Measurements from ENCODE around the gene PTPN14. TPM values are rescaled to one million over a fixed set of nuclear protein-coding genes. Genes with fewer than 3 reads are reported as not detected.

PTPN14 gene
- total RNA-seq, 1 experiment from 2014 or later, result 88.4 TPM

DNA sequence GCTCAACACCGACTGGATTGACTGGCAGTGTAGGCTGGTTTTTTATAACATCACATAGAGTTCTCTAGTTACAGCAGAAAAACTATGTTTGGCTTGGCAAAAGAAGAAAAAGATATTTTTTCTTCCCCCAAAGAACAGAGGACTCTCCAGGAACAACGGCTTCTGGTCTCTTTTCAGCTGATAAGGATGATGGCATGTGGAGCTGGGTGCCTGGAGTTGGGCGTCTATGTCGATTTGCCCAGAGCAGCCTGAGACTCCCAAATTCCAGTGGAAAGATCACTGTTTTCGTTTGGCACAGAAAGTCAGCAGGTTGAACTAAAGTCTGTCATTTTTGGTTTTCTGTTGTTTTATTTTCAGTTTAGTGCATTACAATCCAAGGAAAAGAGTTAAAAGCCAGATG lies 179.3 kb downstream of the PTPN14 start:
- ChIA-PET CTCF (interaction anchor here (1.7 to 2.3 kb wide), 2 partner anchors 22 to 40 kb away, joined by 6 to 8 read pairs; no protein-coding TSS in a partner anchor), POLR2A (no interaction called here)
- Mint-ChIP-seq H3K27ac (0 out of 2 replicates have a peak overlapping the region, but pooled peaks have one; percentile 17), H3K27me3 (ENCODE audit: low read depth) (no peaks in the 10 kb centered on the region), H3K9me3 (no peaks in the 10 kb centered on the region), H3K36me3 (peaks cover 26% of the 10 kb centered on the region), H3K4me1 (peaks cover 13% of the 10 kb centered on the region), H3K4me3 (no peak overlapping the region)
- ATAC-seq, result no peak
- no peak for DNase-seq (ENCODE audit: low spot score)
- TF ChIP-seq, protein P1, sequence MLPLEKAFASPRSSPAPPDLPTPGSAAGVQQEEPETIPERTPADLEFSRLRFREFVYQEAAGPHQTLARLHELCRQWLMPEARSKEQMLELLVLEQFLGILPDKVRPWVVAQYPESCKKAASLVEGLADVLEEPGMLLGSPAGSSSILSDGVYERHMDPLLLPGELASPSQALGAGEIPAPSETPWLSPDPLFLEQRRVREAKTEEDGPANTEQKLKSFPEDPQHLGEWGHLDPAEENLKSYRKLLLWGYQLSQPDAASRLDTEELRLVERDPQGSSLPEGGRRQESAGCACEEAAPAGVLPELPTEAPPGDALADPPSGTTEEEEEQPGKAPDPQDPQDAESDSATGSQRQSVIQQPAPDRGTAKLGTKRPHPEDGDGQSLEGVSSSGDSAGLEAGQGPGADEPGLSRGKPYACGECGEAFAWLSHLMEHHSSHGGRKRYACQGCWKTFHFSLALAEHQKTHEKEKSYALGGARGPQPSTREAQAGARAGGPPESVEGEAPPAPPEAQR (CRISPR knock-in tag; IDR thresholded peaks at IDR 0.05), result no peak
- TF ChIP-seq EMX1 (CRISPR knock-in tag; IDR thresholded peaks at IDR 0.05), result no peak
- TF ChIP-seq MYBL2 (CRISPR knock-in tag; IDR thresholded peaks at IDR 0.05), result no peak
- TF ChIP-seq, protein P2, sequence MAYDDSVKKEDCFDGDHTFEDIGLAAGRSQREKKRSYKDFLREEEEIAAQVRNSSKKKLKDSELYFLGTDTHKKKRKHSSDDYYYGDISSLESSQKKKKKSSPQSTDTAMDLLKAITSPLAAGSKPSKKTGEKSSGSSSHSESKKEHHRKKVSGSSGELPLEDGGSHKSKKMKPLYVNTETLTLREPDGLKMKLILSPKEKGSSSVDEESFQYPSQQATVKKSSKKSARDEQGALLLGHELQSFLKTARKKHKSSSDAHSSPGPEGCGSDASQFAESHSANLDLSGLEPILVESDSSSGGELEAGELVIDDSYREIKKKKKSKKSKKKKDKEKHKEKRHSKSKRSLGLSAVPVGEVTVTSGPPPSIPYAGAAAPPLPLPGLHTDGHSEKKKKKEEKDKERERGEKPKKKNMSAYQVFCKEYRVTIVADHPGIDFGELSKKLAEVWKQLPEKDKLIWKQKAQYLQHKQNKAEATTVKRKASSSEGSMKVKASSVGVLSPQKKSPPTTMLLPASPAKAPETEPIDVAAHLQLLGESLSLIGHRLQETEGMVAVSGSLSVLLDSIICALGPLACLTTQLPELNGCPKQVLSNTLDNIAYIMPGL (CRISPR knock-in tag; IDR thresholded peaks at IDR 0.05), result no peak
- no peak for TF ChIP-seq ZNF219 (CRISPR knock-in tag; IDR thresholded peaks at IDR 0.05; ENCODE audit: borderline replicate concordance)
- TF ChIP-seq ZNF423 (CRISPR knock-in tag; IDR thresholded peaks at IDR 0.05), result no peak
- TF ChIP-seq, protein P3, sequence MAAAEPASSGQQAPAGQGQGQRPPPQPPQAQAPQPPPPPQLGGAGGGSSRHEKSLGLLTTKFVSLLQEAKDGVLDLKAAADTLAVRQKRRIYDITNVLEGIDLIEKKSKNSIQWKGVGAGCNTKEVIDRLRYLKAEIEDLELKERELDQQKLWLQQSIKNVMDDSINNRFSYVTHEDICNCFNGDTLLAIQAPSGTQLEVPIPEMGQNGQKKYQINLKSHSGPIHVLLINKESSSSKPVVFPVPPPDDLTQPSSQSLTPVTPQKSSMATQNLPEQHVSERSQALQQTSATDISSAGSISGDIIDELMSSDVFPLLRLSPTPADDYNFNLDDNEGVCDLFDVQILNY (CRISPR knock-in tag; IDR thresholded peaks at IDR 0.05), result no peak
- no peak for TF ChIP-seq KAT7 (CRISPR knock-in tag; IDR thresholded peaks at IDR 0.05; ENCODE audit: borderline replicate concordance)
- TF ChIP-seq, protein P4, sequence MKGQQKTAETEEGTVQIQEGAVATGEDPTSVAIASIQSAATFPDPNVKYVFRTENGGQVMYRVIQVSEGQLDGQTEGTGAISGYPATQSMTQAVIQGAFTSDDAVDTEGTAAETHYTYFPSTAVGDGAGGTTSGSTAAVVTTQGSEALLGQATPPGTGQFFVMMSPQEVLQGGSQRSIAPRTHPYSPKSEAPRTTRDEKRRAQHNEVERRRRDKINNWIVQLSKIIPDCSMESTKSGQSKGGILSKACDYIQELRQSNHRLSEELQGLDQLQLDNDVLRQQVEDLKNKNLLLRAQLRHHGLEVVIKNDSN (CRISPR knock-in tag; IDR thresholded peaks at IDR 0.05), result no peak
- TF ChIP-seq, protein P5, sequence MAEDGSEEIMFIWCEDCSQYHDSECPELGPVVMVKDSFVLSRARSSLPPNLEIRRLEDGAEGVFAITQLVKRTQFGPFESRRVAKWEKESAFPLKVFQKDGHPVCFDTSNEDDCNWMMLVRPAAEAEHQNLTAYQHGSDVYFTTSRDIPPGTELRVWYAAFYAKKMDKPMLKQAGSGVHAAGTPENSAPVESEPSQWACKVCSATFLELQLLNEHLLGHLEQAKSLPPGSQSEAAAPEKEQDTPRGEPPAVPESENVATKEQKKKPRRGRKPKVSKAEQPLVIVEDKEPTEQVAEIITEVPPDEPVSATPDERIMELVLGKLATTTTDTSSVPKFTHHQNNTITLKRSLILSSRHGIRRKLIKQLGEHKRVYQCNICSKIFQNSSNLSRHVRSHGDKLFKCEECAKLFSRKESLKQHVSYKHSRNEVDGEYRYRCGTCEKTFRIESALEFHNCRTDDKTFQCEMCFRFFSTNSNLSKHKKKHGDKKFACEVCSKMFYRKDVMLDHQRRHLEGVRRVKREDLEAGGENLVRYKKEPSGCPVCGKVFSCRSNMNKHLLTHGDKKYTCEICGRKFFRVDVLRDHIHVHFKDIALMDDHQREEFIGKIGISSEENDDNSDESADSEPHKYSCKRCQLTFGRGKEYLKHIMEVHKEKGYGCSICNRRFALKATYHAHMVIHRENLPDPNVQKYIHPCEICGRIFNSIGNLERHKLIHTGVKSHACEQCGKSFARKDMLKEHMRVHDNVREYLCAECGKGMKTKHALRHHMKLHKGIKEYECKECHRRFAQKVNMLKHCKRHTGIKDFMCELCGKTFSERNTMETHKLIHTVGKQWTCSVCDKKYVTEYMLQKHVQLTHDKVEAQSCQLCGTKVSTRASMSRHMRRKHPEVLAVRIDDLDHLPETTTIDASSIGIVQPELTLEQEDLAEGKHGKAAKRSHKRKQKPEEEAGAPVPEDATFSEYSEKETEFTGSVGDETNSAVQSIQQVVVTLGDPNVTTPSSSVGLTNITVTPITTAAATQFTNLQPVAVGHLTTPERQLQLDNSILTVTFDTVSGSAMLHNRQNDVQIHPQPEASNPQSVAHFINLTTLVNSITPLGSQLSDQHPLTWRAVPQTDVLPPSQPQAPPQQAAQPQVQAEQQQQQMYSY (CRISPR knock-in tag; IDR thresholded peaks at IDR 0.05), result no peak
- TF ChIP-seq TEAD4 (CRISPR knock-in tag; IDR thresholded peaks at IDR 0.05), result no peak
- TF ChIP-seq, protein P6, sequence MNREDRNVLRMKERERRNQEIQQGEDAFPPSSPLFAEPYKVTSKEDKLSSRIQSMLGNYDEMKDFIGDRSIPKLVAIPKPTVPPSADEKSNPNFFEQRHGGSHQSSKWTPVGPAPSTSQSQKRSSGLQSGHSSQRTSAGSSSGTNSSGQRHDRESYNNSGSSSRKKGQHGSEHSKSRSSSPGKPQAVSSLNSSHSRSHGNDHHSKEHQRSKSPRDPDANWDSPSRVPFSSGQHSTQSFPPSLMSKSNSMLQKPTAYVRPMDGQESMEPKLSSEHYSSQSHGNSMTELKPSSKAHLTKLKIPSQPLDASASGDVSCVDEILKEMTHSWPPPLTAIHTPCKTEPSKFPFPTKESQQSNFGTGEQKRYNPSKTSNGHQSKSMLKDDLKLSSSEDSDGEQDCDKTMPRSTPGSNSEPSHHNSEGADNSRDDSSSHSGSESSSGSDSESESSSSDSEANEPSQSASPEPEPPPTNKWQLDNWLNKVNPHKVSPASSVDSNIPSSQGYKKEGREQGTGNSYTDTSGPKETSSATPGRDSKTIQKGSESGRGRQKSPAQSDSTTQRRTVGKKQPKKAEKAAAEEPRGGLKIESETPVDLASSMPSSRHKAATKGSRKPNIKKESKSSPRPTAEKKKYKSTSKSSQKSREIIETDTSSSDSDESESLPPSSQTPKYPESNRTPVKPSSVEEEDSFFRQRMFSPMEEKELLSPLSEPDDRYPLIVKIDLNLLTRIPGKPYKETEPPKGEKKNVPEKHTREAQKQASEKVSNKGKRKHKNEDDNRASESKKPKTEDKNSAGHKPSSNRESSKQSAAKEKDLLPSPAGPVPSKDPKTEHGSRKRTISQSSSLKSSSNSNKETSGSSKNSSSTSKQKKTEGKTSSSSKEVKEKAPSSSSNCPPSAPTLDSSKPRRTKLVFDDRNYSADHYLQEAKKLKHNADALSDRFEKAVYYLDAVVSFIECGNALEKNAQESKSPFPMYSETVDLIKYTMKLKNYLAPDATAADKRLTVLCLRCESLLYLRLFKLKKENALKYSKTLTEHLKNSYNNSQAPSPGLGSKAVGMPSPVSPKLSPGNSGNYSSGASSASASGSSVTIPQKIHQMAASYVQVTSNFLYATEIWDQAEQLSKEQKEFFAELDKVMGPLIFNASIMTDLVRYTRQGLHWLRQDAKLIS (CRISPR knock-in tag; IDR thresholded peaks at IDR 0.05; ENCODE audit: borderline replicate concordance), result no peak
- no peak for TF ChIP-seq TEAD1 (CRISPR knock-in tag; IDR thresholded peaks at IDR 0.05)
- no peak for TF ChIP-seq SMAD3 (CRISPR knock-in tag; IDR thresholded peaks at IDR 0.05; ENCODE audit: borderline replicate concordance)
- TF ChIP-seq, protein P7, sequence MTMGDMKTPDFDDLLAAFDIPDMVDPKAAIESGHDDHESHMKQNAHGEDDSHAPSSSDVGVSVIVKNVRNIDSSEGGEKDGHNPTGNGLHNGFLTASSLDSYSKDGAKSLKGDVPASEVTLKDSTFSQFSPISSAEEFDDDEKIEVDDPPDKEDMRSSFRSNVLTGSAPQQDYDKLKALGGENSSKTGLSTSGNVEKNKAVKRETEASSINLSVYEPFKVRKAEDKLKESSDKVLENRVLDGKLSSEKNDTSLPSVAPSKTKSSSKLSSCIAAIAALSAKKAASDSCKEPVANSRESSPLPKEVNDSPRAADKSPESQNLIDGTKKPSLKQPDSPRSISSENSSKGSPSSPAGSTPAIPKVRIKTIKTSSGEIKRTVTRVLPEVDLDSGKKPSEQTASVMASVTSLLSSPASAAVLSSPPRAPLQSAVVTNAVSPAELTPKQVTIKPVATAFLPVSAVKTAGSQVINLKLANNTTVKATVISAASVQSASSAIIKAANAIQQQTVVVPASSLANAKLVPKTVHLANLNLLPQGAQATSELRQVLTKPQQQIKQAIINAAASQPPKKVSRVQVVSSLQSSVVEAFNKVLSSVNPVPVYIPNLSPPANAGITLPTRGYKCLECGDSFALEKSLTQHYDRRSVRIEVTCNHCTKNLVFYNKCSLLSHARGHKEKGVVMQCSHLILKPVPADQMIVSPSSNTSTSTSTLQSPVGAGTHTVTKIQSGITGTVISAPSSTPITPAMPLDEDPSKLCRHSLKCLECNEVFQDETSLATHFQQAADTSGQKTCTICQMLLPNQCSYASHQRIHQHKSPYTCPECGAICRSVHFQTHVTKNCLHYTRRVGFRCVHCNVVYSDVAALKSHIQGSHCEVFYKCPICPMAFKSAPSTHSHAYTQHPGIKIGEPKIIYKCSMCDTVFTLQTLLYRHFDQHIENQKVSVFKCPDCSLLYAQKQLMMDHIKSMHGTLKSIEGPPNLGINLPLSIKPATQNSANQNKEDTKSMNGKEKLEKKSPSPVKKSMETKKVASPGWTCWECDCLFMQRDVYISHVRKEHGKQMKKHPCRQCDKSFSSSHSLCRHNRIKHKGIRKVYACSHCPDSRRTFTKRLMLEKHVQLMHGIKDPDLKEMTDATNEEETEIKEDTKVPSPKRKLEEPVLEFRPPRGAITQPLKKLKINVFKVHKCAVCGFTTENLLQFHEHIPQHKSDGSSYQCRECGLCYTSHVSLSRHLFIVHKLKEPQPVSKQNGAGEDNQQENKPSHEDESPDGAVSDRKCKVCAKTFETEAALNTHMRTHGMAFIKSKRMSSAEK (CRISPR knock-in tag; IDR thresholded peaks at IDR 0.05; ENCODE audit: borderline replicate concordance), result no peak
- no peak for TF ChIP-seq ZNF138 (CRISPR knock-in tag; conservative IDR thresholded peaks at IDR 0.05)
- TF ChIP-seq GRHL2 (CRISPR knock-in tag; IDR thresholded peaks at IDR 0.05; ENCODE audit: insufficient replicate concordance, severe bottlenecking), result no peak
- TF ChIP-seq, protein P8, sequence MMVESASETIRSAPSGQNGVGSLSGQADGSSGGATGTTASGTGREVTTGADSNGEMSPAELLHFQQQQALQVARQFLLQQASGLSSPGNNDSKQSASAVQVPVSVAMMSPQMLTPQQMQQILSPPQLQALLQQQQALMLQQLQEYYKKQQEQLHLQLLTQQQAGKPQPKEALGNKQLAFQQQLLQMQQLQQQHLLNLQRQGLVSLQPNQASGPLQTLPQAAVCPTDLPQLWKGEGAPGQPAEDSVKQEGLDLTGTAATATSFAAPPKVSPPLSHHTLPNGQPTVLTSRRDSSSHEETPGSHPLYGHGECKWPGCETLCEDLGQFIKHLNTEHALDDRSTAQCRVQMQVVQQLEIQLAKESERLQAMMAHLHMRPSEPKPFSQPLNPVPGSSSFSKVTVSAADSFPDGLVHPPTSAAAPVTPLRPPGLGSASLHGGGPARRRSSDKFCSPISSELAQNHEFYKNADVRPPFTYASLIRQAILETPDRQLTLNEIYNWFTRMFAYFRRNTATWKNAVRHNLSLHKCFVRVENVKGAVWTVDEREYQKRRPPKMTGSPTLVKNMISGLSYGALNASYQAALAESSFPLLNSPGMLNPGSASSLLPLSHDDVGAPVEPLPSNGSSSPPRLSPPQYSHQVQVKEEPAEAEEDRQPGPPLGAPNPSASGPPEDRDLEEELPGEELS (CRISPR knock-in tag; IDR thresholded peaks at IDR 0.05), result no peak
